Keratinocyte (primary cell): ENCODE measurements around the gene TLCD3A. TPM values are rescaled to one million over a fixed set of nuclear protein-coding genes. Genes with fewer than 3 reads are reported as not detected.

Experiments
- DNase-seq: peaks from one replicate; pipeline ENCODE4 v3.0.0-alpha.2; 2011; ENCODE audit warnings: low read depth, missing footprints, low spot score
- FAIRE-seq: peaks from 2 replicates; lab custom pipeline; 2011; peaks lifted over from hg19 to GRCh38; lab: Jason Lieb, UNC
- H2AFZ ChIP-seq: 2 replicates; pipeline ENCODE4 v1.6.0; 2012; ENCODE audit warnings: low read length, control low read depth, inconsistent platforms; ENCODE audit not compliant: control insufficient read depth
- H3K27ac ChIP-seq: 2 replicates; pipeline ENCODE4 v1.5.1; 2011; ENCODE audit warnings: low read length; ENCODE audit not compliant: control insufficient read depth, insufficient read depth
- H3K27me3 ChIP-seq: 3 replicates; pipeline ENCODE4 v1.6.0; 2011; ENCODE audit warnings: low read length; ENCODE audit not compliant: control insufficient read depth, insufficient read depth; ENCODE audit errors: extremely low read depth
- H3K36me3 ChIP-seq, 2 experiments: 2 replicates in 1 of 2; 3 replicates in 1 of 2; pipeline ENCODE4 v1.5.1; 2011; ENCODE audit warnings: low read length in 2 of 2, mild to moderate bottlenecking in 1 of 2; ENCODE audit not compliant: control insufficient read depth in 2 of 2, insufficient read depth in 2 of 2; ENCODE audit errors: extremely low read depth in 1 of 2
- H3K4me1 ChIP-seq: 3 replicates; pipeline ENCODE4 v1.5.1; 2011; ENCODE audit warnings: low read length; ENCODE audit not compliant: control insufficient read depth, insufficient read depth; ENCODE audit errors: extremely low read depth
- H3K4me2 ChIP-seq: 3 replicates; pipeline ENCODE4 v1.6.0; 2011; ENCODE audit warnings: low read depth, low read length; ENCODE audit not compliant: control insufficient read depth, insufficient read depth; ENCODE audit errors: extremely low read depth
- H3K4me3 ChIP-seq, 3 experiments: fragments of 200-600 bp in 1 of 3; sonication (generic) in 1 of 3; 2 replicates in 2 of 3; 3 replicates in 1 of 3; pipeline ENCODE4 v1.5.1; 2011 to 2016; ENCODE audit warnings: low read length in 3 of 3, mild to moderate bottlenecking in 3 of 3, control low read depth in 2 of 3, inconsistent platforms in 1 of 3, low read depth in 1 of 3, mixed read lengths in 1 of 3, mixed run types in 1 of 3, moderate library complexity in 1 of 3; ENCODE audit not compliant: control insufficient read depth in 2 of 3, insufficient read depth in 2 of 3; ENCODE audit errors: extremely low read depth in 1 of 3
- H3K79me2 ChIP-seq: 2 replicates; pipeline ENCODE4 v1.6.0; 2012; ENCODE audit warnings: low read length; ENCODE audit not compliant: control insufficient read depth, insufficient read depth
- H3K9ac ChIP-seq: 3 replicates; pipeline ENCODE4 v1.6.0; 2011; ENCODE audit warnings: low read length; ENCODE audit not compliant: control insufficient read depth, insufficient read depth; ENCODE audit errors: extremely low read depth
- H3K9me1 ChIP-seq: 3 replicates; pipeline ENCODE4 v1.6.0; 2011; ENCODE audit warnings: low read length; ENCODE audit not compliant: control insufficient read depth, insufficient read depth; ENCODE audit errors: extremely low read depth
- H3K9me3 ChIP-seq: 2 replicates; pipeline ENCODE4 v1.5.1; 2012; ENCODE audit warnings: low read depth, low read length; ENCODE audit not compliant: control insufficient read depth
- H4K20me1 ChIP-seq: 3 replicates; pipeline ENCODE4 v1.6.0; 2011; ENCODE audit warnings: low read length; ENCODE audit not compliant: control insufficient read depth, insufficient read depth; ENCODE audit errors: extremely low read depth
- EZH2 ChIP-seq: IDR thresholded peaks from one replicate; pipeline ENCODE4 v1.6.1; 2012; ENCODE audit warnings: inconsistent platforms, mild to moderate bottlenecking, low read length, moderate library complexity
- dilution Hi-C: fragments of 300-500 bp; cut with MboI; formaldehyde crosslinking; loops from one replicate; pipeline ENCODE4 v1.7.0; 2020; ENCODE audit warnings: low sequenced_read_pairs; ENCODE audit not compliant: extremely low pct_ligation_motif_present
- polyA plus RNA-seq, 5 experiments: library from polyadenylated mRNA; depleted of rRNA in 3 of 5; stranded (reverse) in 3 of 5; stranded (forward) in 1 of 5; unstranded in 1 of 5; fragments of >200 nt; gene quantifications; 1 replicate in 1 of 5; 2 replicates in 3 of 5; 3 replicates in 1 of 5; pipeline versions ENCODE4 v1.2.1 to v1.2.3, GENCODE V29; 2011 to 2012; ENCODE audit warnings: missing spikeins in 2 of 5, low read depth in 1 of 5, low replicate concordance in 1 of 5
- TF ChIP-seq, protein P1 (sequence below), 3 experiments: IDR thresholded peaks in 1 of 3; conservative IDR thresholded peaks in 1 of 3; optimal IDR thresholded peaks in 1 of 3; 2 replicates in 2 of 3; 3 replicates in 1 of 3; pipeline versions ENCODE3 to v1.5.1; 2011; ENCODE audit warnings: low read length in 3 of 3, mild to moderate bottlenecking in 3 of 3, moderate library complexity in 2 of 3, control low read depth in 1 of 3, inconsistent platforms in 1 of 3; ENCODE audit not compliant: insufficient read depth in 2 of 3; ENCODE audit errors: extremely low read depth in 1 of 3

The TLCD3A gene
- polyA plus RNA-seq, 1 donor (not counting 4 experiments of a cell fraction or from before 2014, with no cell fraction given): 34.1 TPM

- no peak overlapping the region for H3K27ac ChIP-seq
- peaks cover 42 to 70% of the 10 kb centered on the region in 2 experiments for H3K36me3 ChIP-seq
- no peak overlapping the region for H3K4me2 ChIP-seq
- H3K9me3 ChIP-seq: no peaks in the 10 kb centered on the region
- dilution Hi-C loops: no loop called here
- FAIRE-seq (no peak), DNase-seq (no peak)
- H2AFZ ChIP-seq: no peak overlapping the region
- H4K20me1 ChIP-seq: peaks cover 16% of the 10 kb centered on the region
- H3K4me1 ChIP-seq: peaks cover 9% of the 10 kb centered on the region
- no peak overlapping the region for H3K9ac ChIP-seq
- no peaks in the 10 kb centered on the region for H3K27me3 ChIP-seq
- TF ChIP-seq, protein P1, sequence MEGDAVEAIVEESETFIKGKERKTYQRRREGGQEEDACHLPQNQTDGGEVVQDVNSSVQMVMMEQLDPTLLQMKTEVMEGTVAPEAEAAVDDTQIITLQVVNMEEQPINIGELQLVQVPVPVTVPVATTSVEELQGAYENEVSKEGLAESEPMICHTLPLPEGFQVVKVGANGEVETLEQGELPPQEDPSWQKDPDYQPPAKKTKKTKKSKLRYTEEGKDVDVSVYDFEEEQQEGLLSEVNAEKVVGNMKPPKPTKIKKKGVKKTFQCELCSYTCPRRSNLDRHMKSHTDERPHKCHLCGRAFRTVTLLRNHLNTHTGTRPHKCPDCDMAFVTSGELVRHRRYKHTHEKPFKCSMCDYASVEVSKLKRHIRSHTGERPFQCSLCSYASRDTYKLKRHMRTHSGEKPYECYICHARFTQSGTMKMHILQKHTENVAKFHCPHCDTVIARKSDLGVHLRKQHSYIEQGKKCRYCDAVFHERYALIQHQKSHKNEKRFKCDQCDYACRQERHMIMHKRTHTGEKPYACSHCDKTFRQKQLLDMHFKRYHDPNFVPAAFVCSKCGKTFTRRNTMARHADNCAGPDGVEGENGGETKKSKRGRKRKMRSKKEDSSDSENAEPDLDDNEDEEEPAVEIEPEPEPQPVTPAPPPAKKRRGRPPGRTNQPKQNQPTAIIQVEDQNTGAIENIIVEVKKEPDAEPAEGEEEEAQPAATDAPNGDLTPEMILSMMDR (optimal IDR thresholded peaks at IDR 0.05 in 1 of 3, IDR thresholded peaks at IDR 0.05 in 1 of 3, conservative IDR thresholded peaks at IDR 0.05 in 1 of 3; ENCODE audit: extremely low read depth in 1 of 3, insufficient read depth in 2 of 3, low read length in 3 of 3): no peak
- no peak for TF ChIP-seq EZH2
- H3K79me2 ChIP-seq: peaks cover 59% of the 10 kb centered on the region
- no peak overlapping the region for H3K4me3 ChIP-seq
- H3K9me1 ChIP-seq: peaks cover 2% of the 10 kb centered on the region
These were observed 9.9 kb downstream of the TLCD3A start for GRCh38 chr17:742147-742793.

DNA sequence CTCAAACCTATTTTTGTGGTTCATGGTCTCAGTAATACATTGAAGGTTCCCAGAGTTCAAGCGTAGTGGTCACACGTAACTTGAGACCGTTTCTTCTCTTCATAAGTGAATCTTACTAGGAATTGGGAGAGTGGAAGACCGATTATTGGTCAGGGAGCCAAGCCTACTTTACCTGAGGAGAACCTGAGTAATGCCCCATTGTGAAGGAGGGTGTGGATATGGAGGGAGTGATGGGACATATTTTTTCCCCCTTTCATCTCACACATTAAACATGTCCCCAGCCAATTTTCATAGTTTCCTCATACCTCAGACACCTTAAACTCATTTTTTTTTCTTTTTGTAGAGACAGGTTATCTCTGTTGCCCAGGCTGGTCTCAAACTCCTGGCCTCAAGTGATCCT lies 10.7 kb downstream of the TLCD3A start:
- dilution Hi-C loops: no loop called here
- peaks cover 67% of the 10 kb centered on the region for H3K79me2 ChIP-seq
- FAIRE-seq: peak; percentile 58

More for the DNA sequence above, 10.7 kb downstream of the TLCD3A start:
- H3K27ac ChIP-seq: no peak overlapping the region
- H3K9me1 ChIP-seq: peaks cover 2% of the 10 kb centered on the region
- H4K20me1 ChIP-seq: peaks cover 16% of the 10 kb centered on the region
- H3K9ac ChIP-seq: no peak overlapping the region
- no peak for TF ChIP-seq EZH2
- TF ChIP-seq, protein P1 (optimal IDR thresholded peaks at IDR 0.05 in 1 of 3, IDR thresholded peaks at IDR 0.05 in 1 of 3, conservative IDR thresholded peaks at IDR 0.05 in 1 of 3; ENCODE audit: extremely low read depth in 1 of 3, insufficient read depth in 2 of 3, low read length in 3 of 3): no peak
- H3K4me1 ChIP-seq: peaks cover 3% of the 10 kb centered on the region
- DNase-seq: no peak
- H3K4me2 ChIP-seq: no peak overlapping the region
- no peak overlapping the region for H3K4me3 ChIP-seq
- no peak overlapping the region for H2AFZ ChIP-seq
- peaks cover 44 to 72% of the 10 kb centered on the region in 2 experiments for H3K36me3 ChIP-seq
- no peaks in the 10 kb centered on the region for H3K27me3 ChIP-seq
- H3K9me3 ChIP-seq: no peaks in the 10 kb centered on the region
